HL-60 (cell line): ENCODE results near the gene RHBDF2.

Experiments
- DNase-seq, 2 experiments: peaks; one replicate each; pipeline ENCODE4 v3.0.0-alpha.2; 2010 to 2020; ENCODE audit warnings: low read depth in 1 of 2, low spot score in 1 of 2
- H3K27ac ChIP-seq: fragments of 250-450 bp; sonication (Bioruptor Pico); replicated peaks from 2 replicates; pipeline ENCODE4 v1.5.1; 2020; ENCODE audit warnings: mild to moderate bottlenecking, moderate library complexity
- H3K27me3 ChIP-seq: fragments of 250-450 bp; sonication (Bioruptor Pico); 2 replicates; pipeline ENCODE4 v1.5.1; 2021; ENCODE audit warnings: mild to moderate bottlenecking, moderate library complexity; ENCODE audit not compliant: insufficient read depth, poor library complexity, severe bottlenecking
- H3K4me3 ChIP-seq: replicated peaks from 2 replicates; pipeline ENCODE4 v1.5.1; 2011; ENCODE audit warnings: mild to moderate bottlenecking, control low read depth, low read length; ENCODE audit not compliant: insufficient read depth
- CTCF ChIP-seq: IDR thresholded peaks from one replicate; pipeline ENCODE4 v1.5.1; 2011; ENCODE audit warnings: low read length, control low read depth, inconsistent platforms; ENCODE audit not compliant: insufficient read depth
- GABPA ChIP-seq: IDR thresholded peaks from 2 replicates; pipeline ENCODE4 v1.6.1; 2012; ENCODE audit warnings: low read depth
- POLR2AphosphoS5 ChIP-seq: IDR thresholded peaks from 2 replicates; pipeline ENCODE4 v1.6.1; 2012; ENCODE audit warnings: low read depth
- REST ChIP-seq: IDR thresholded peaks from 2 replicates; pipeline ENCODE4 v1.6.1; 2012; ENCODE audit warnings: low read depth; ENCODE audit not compliant: insufficient replicate concordance
- SPI1 ChIP-seq: IDR thresholded peaks from 2 replicates; pipeline ENCODE4 v1.6.1; 2012; ENCODE audit warnings: low read depth, mild to moderate bottlenecking, borderline replicate concordance

The RHBDF2 gene

GRCh38 chr17:76492123-76492988 lies 8.9 kb downstream of the RHBDF2 start:
- Histone ChIP-seq H3K4me3 (peak overlapping the region; percentile 25), H3K27me3 (no peaks in the 10 kb centered on the region), H3K27ac (peak overlapping the region; percentile 91)
- TF ChIP-seq REST: no peak
- no peak for TF ChIP-seq GABPA
- TF ChIP-seq CTCF: no peak
- TF ChIP-seq SPI1: no peak
- TF ChIP-seq POLR2AphosphoS5: no peak
- peak in 1 of 2 experiments; percentile 49 for DNase-seq

GRCh38 chr17:76491271-76492122 lies 9.7 kb downstream of the RHBDF2 start:
- peak overlapping the region; percentile 91 for H3K27ac ChIP-seq
- H3K27me3 ChIP-seq: no peaks in the 10 kb centered on the region
- TF ChIP-seq GABPA (no peak), POLR2AphosphoS5 (no peak; the same call in 1 of the 2 replicates), SPI1 (no peak), REST (no peak), CTCF (no peak)
- DNase-seq: peak in 1 of 2 experiments; percentile 61
- no peak overlapping the region for H3K4me3 ChIP-seq

GRCh38 chr17:76490112-76490710 lies 11.0 kb downstream of the RHBDF2 start:
- no peaks in the 10 kb centered on the region for H3K27me3 ChIP-seq
- H3K27ac ChIP-seq: no peak overlapping the region
- no peak for DNase-seq
- H3K4me3 ChIP-seq: no peak overlapping the region
- no peak for TF ChIP-seq REST
- no peak for TF ChIP-seq GABPA
- no peak for TF ChIP-seq POLR2AphosphoS5
- TF ChIP-seq SPI1: no peak
- TF ChIP-seq CTCF: no peak
